NCI-H1092 treated with DMSO at 0.1 percent for 48 hours (cell line): ENCODE results near the gene UQCRFS1.
"Not testable (repeated sequence)": the region's sequence is repeated elsewhere in the genome, so short reads cannot be mapped to it uniquely, and the experiment has no call there.

Experiments
- DNase-seq: peaks from one replicate; lab custom pipeline; 2025; lab: John Stamatoyannopoulos, UW

UQCRFS1 gene

GRCh38 chr19:29214411-29214810, 1.5 kb upstream of the UQCRFS1 start:
- no peak for DNase-seq

- DNase-seq = no peak
These were observed 649 bp downstream of the UQCRFS1 start for GRCh38 chr19:29212356-29212647.

DNA sequence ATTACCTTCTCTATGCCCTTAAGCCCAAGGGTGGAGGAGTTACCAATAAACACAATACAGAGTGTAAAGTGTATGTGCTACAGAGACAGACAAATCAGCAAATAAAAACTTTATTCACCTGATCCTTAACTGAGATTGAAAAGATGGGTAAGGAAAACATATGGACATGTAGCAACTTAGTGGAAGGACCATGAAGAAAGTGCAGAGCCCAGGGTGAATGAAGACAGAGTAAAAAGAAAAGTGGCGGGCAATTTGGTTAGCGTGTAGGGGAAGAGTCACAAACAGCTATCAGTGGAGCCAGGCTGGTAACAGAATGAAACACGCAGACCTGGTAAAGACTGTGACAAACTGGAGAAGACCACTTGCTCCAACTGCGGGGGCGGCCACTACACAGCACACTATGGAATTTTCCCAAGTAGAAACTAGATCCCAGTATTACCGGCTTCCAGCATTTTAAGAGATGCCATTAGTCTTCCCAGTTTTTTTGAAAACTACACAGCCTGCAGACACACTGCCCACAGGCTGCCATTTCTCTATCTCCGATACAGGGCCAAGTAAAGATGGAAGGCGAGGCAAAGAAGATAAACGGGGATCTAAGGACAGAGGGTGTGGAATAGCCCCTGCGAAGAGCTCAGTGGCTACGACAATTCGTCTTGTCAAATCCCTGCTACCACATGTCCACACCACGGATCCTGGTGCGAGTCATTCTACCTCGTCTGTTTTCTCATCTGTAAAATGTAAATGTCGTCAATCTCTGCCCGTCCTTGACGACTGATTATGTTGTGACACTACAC, 1.2 kb downstream of the UQCRFS1 start:
- DNase-seq = no peak

GRCh38 chr19:29211041-29211440, 1.9 kb downstream of the UQCRFS1 start:
- not testable (repeated sequence) for DNase-seq

DNA sequence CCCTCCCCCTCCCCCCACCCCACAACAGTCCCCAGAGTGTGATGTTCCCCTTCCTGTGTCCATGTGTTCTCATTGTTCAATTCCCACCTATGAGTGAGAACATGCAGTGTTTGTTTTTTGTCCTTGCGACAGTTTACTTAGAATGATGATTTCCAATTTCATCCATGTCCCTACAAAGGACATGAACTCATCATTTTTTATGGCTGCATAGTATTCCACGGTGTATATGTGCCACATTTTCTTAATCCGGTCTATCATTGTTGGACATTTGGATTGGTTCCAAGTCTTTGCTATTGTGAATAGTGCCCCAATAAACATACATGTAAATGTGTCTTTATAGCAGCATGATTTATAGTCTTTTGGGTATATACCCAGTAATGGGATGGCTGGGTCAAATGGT, 2.4 kb downstream of the UQCRFS1 start:
- not testable (repeated sequence) for DNase-seq

- DNase-seq = not testable (repeated sequence)
These were observed 5.4 kb downstream of the UQCRFS1 start for GRCh38 chr19:29207403-29208187.

DNA sequence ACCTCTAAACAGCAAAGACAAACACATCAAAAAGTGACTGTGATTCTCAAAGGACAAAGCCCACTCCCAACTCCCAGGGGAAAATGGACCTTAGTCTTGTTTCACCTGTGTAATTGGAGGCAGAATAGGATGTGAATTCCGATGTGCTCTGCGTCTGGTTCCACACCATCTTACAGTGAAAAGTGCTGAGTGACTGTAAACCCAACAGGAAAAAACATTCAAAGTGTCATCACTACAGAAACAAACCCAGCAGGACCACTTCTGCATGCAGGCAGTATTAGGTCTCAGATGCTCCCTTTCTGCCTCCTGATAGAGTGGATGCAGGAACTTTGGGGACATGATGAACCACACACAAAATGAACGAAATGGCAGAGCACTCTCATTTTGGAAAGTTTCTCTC, 6.5 kb downstream of the UQCRFS1 start:
- DNase-seq = no peak

- no peak for DNase-seq
These were observed 10.7 kb downstream of the UQCRFS1 start for GRCh38 chr19:29202281-29202680.

GRCh38 chr19:29201855-29202254, 11.1 kb downstream of the UQCRFS1 start:
- no peak for DNase-seq

- no peak for DNase-seq
These were observed 18.3 kb downstream of the UQCRFS1 start for GRCh38 chr19:29194658-29195057.

GRCh38 chr19:29193155-29193554, 19.8 kb downstream of the UQCRFS1 start:
- DNase-seq = no peak

DNA sequence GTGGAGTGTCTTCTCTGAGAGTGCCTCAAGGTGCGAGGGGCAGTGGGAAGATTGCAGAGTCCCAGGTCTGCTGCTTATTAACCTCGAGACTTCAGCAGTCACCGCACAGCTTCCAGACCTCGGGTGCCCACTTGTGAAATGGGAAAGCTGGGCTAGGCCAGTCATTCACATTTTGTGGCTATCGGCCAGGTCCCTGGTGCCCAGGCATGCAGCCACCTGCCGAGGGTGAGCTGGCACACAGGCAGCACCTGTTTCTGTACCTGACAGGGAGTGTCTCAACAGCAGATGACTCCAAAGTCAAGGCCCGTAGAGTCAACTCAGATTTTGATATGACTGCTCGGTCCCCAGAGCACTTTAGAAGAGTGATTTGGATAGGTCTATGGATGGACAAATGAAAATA, 21.9 kb downstream of the UQCRFS1 start:
- no peak for DNase-seq

DNA sequence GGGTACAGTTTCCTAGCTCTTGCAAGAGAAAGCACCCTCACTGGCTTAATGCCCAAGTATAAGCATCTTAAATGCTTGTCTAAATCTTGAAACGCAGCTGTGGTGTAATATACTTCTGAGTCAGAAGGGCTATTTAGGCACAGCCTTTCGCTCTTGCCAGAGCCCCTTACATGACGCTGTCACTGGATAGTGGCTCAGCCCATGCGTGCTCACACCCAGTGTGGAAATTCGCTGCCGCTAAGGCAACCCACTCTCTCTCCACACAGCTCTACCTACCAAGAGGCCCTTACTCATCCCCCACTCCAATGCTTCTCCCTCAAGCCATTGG, 24.0 kb downstream of the UQCRFS1 start:
- no peak for DNase-seq

DNA sequence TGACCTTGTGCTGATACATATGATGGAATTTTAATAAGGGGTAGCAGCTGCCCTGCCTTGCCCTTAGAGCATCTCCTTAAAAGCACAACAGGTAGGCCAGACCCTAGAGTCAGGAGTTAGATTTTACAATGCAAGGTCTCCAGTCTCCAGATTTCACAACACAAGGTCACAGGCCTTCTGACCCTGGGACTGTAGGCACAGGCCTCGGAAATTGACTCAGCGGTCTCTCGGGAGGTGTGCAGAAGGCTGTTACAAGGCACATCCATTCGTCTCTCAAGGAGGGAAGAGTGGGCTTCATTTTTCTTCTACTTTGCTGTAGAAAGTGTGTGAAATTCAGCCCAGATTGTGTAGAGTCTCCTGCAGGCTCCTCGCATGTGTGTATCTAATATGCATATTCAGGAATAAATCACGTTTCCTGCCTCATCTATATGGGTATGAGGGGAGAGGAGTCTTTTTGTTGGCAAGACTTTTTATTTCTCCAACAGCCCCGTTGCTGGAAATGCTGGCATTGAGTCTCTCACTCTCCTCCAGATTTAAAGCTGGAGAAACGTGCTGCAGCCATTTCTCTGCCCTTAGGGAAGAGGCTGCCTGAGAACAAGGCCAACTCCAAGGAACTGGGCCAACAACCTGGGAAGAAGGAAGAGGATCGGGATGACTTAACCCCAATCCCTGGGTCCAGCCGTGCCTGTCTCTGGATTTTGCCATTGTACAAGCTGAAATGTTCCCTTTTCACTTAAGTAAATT, 24.5 kb downstream of the UQCRFS1 start:
- DNase-seq = no peak

GRCh38 chr19:29187676-29188075, 25.3 kb downstream of the UQCRFS1 start:
- no peak for DNase-seq

DNA sequence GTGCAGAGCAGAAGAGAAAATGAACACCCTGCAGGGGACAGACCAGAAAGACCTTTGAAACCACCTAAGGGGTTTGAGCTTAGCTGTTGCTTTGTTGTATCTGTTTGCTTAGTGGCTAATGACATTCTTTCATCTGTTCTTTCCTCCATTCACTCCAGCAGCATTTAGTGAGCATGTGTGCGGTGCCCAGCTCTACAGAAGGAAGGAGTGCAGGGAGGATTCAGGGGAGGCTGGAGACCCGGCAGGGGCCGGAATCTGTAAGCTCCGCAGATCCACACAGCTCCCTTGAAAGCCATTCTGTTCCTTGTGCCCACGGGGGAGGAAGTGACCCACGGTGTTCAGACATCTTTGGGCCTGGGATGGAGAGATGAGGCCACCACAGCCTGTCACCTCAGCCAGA, 27.5 kb downstream of the UQCRFS1 start:
- no peak for DNase-seq

DNA sequence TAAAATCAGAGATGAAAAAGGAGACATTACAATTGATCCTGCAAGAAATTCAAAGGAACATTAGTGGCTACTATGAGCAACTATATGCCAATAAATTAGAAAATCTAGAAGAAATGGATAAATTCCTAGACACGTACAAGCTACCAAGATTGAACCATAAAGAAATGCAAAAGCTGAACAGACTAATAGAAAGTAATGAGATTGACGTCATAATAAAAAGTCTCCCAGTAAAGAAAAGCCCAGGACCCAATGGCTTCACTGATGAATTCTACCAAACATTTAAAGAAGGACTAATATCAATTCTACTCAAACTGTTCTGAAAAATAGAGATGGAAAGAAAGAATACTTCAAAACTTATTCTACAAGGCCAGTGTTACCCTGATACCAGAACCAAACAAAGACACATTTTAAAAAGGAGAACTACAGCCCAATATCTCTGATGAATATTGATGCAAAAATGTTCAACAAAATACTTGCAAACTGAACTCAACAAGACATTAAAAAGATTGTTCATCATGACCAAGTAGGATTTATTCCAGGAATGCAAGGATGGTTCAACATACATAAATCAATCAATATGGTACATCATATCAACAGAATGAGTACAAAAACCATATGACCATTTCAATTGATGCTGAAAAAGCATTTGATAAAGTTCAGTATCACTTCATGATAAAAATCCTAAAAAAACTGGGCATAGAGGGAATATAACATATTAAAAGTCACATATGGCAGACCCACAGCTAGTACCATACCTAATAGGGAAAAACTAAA, 35.8 kb downstream of the UQCRFS1 start:
- DNase-seq = no peak

DNA sequence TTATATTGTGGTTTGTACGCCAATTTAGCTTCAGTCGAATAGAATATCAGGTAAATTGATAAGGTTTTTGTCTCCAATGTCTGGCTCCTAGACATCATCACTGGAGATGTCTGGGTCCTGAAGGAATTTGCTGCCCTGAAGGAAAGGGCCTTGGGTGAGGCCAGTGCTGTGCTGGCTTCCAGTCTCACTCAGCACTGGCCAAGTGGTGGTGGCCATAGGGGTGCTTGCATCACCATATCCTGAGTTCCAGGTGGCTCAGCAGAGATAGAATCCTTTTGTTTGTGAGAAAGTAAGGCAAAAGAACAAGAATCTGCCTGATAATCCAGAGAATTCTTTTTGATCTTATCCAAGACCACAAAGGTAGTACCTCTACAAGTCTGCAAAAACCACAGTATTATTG, 39.1 kb downstream of the UQCRFS1 start:
- DNase-seq = no peak

DNA sequence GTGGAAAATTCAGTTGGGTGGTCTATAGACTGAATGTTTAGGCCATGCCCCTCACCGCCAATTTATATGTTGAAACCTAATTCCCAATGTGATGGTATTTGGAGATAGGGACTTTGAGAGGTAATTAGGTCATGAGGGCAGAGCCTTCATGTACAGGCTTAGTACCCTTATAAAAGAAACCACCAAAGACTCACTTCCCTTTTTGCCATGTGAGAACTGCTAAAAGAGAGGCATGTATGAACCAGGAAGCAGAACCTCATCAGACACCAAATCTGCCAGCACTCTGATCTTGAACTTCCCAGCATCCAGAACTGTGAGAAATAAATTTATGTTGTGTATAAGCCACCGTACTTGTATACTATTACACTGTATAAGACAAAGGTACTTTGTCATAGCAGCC, 40.6 kb downstream of the UQCRFS1 start:
- no peak for DNase-seq

GRCh38 chr19:29171525-29171924, 41.4 kb downstream of the UQCRFS1 start:
- DNase-seq = no peak

DNA sequence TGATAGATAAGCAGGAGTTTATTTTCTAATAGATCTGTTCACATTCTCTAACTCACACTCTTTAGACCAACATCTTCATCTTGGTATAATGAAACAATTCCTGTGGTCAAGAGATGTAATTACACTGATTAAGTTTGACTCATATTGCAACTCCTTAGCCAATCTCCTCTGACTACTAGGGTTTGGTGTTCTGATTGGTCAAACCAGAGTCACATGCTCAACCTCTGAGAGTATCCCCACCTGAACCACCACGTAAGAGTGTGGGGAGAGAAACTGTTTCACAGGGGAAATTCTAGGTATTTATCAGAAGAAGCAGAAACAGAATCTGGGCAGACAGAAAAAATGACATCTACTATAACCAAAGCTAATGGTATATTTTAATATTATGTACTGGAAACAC, 42.4 kb downstream of the UQCRFS1 start:
- DNase-seq = no peak

DNA sequence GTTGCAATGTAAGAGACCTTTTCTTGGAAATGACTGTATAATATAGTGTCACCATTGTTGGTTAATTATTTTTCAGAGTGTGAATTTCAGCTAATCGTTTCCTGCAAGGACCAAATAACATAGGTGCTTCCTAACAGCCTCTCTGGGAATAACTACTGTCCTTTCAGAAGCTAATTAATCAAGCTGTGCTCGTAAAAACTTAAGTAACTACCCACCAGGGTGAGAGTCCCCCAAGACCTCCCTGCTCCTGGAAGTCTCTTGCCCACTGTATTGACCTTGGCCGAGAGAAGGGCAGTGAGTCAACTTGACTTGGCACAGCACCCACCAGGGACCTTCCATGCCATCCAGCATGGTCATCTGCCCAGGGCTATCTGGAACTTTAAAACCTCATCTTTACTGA, 50.3 kb downstream of the UQCRFS1 start:
- DNase-seq = no peak
